OCI-LY7 (cell line): Measurements from ENCODE around the gene RMND5B. TPM values are rescaled to one million over a fixed set of nuclear protein-coding genes. Genes with fewer than 3 reads are reported as not detected.

Experiments
- BruUV-seq: library from RNA; stranded (reverse); fragments of 400-500 nt; replicated peaks from 2 replicates; lab custom pipeline; 2021; lab: Mats Ljungman, UMichigan
- CTCF ChIA-PET: fragments of 300-600 bp; sonication (Branson Sonifier 250); formaldehyde crosslinking; loops from one replicate; lab custom pipeline; 2022; ENCODE audit warnings: antibody characterized with exemption; ENCODE audit not compliant: unreplicated experiment; lab: Charles Lee
- POLR2A ChIA-PET: fragments of 300-600 bp; sonication (Branson Sonifier 250); formaldehyde crosslinking; loops from one replicate; lab custom pipeline; 2022; ENCODE audit warnings: antibody characterized with exemption; lab: Charles Lee
- DNase-seq: peaks from one replicate; pipeline ENCODE4 v3.0.0-alpha.2; 2015; ENCODE audit warnings: low spot score
- H2AFZ ChIP-seq: fragments of 200-600 bp; sonication (generic), shearing (Covaris generic); 2 replicates; pipeline ENCODE4 v1.6.1; 2014; ENCODE audit warnings: mild to moderate bottlenecking, antibody characterized with exemption, low read length, moderate library complexity
- H3K27ac ChIP-seq: fragments of 200-600 bp; sonication (generic); 2 replicates; pipeline ENCODE4 v1.5.1; 2014; ENCODE audit warnings: mixed run types, low read depth, mild to moderate bottlenecking, moderate library complexity, low read length, inconsistent platforms; ENCODE audit not compliant: poor library complexity, severe bottlenecking
- H3K36me3 ChIP-seq: fragments of 200-600 bp; sonication (generic); 2 replicates; pipeline ENCODE4 v1.6.1; 2014; ENCODE audit warnings: mild to moderate bottlenecking, antibody characterized with exemption, low read length, moderate library complexity, mixed read lengths; ENCODE audit not compliant: insufficient read depth
- H3K4me1 ChIP-seq: fragments of 200-600 bp; sonication (generic); 2 replicates; pipeline ENCODE4 v1.5.1; 2014; ENCODE audit warnings: mild to moderate bottlenecking, low read length; ENCODE audit not compliant: insufficient read depth, poor library complexity, severe bottlenecking
- H3K4me2 ChIP-seq: fragments of 200-600 bp; sonication (generic); 2 replicates; pipeline ENCODE4 v1.6.1; 2014; ENCODE audit warnings: mild to moderate bottlenecking, low read length
- H3K4me3 ChIP-seq: fragments of 200-600 bp; sonication (generic); 2 replicates; pipeline ENCODE4 v1.5.1; 2014; ENCODE audit warnings: mild to moderate bottlenecking, low read depth, low read length; ENCODE audit not compliant: poor library complexity, severe bottlenecking
- H3K79me2 ChIP-seq: fragments of 200-600 bp; sonication (generic); 2 replicates; pipeline ENCODE4 v1.6.1; 2016; ENCODE audit warnings: low read depth, mild to moderate bottlenecking, low read length, moderate library complexity, mixed read lengths; ENCODE audit not compliant: insufficient read depth
- H3K9me2 ChIP-seq: fragments of 200-600 bp; sonication (generic); 2 replicates; pipeline ENCODE4 v1.6.1; 2016; ENCODE audit warnings: mild to moderate bottlenecking, low read length, mixed read lengths; ENCODE audit not compliant: insufficient read depth
- H3K9me3 ChIP-seq: fragments of 200-600 bp; sonication (generic); 2 replicates; pipeline ENCODE4 v1.6.1; 2014; ENCODE audit warnings: mild to moderate bottlenecking, mixed run types, low read length, mixed read lengths
- H4K20me1 ChIP-seq: fragments of 200-600 bp; sonication (generic); 2 replicates; pipeline ENCODE4 v1.6.1; 2014; ENCODE audit warnings: mild to moderate bottlenecking, antibody characterized with exemption, low read length, moderate library complexity, mixed read lengths; ENCODE audit not compliant: insufficient read depth
- CTCF ChIP-seq: fragments of 200-600 bp; sonication (generic); conservative IDR thresholded peaks from 2 replicates; pipeline ENCODE4 v1.5.1; 2014; ENCODE audit warnings: mild to moderate bottlenecking, antibody characterized with exemption, low read length, moderate library complexity, mixed read lengths
- EZH2phosphoT487 ChIP-seq: fragments of 200-600 bp; sonication (generic); IDR thresholded peaks from 2 replicates; pipeline ENCODE4 v1.6.1; 2018; ENCODE audit warnings: low read depth, borderline replicate concordance, mild to moderate bottlenecking, mixed run types, antibody characterized with exemption, low read length, moderate library complexity, mixed read lengths
- intact Hi-C: fragments of 100-400 bp; cut with micrococcal nuclease; formaldehyde crosslinking; loops from one replicate; pipeline ENCODE4 v1.10.0; 2022; ENCODE audit not compliant: unreplicated experiment
- total RNA-seq, 2 experiments: library from RNA; depleted of rRNA in 1 of 2; stranded (reverse); fragments of >200 nt in 1 of 2; shearing (Covaris generic) in 1 of 2; gene quantifications; 2 replicates each; pipeline ENCODE4 v1.2.3, GENCODE V29; 2014 to 2022

The RMND5B gene
- total RNA-seq, 2 experiments from 2014 or later: 63.2 to 68.3 TPM

GRCh38 chr5:178117923-178118701 is 12.7 kb upstream of the RMND5B start:
- Histone ChIP-seq H3K27ac (peak overlapping the region; percentile 90), H3K9me3 (no peaks in the 10 kb centered on the region), H4K20me1 (no peaks in the 10 kb centered on the region), H3K79me2 (peaks cover 67% of the 10 kb centered on the region), H2AFZ (no peak overlapping the region), H3K36me3 (peaks cover 52% of the 10 kb centered on the region), H3K4me1 (peaks cover 81% of the 10 kb centered on the region), H3K4me3 (peak overlapping the region; percentile 95), H3K9me2 (no peaks in the 10 kb centered on the region), H3K4me2 (peak overlapping the region; percentile 92)
- ChIA-PET POLR2A (interaction anchor here (0.5 to 1.4 kb wide), 7 partner anchors 12 to 1637 kb away, joined by 3 to 6 read pairs (median 3); no protein-coding TSS in a partner anchor), CTCF (interaction anchor here (0.6 kb wide), 2 partner anchors 26 to 590 kb away, joined by 5 read pairs; no protein-coding TSS in a partner anchor)
- BruUV-seq: no TSS peak
- TF ChIP-seq CTCF (no peak), EZH2phosphoT487 (no peak)
- peak; percentile 82 for DNase-seq
- intact Hi-C loops: loop anchor here (10.0 kb wide), 2 partner anchors 613 to 1687 kb away; partner anchors contain the start of genes DOK3 and MGAT4B

DNA sequence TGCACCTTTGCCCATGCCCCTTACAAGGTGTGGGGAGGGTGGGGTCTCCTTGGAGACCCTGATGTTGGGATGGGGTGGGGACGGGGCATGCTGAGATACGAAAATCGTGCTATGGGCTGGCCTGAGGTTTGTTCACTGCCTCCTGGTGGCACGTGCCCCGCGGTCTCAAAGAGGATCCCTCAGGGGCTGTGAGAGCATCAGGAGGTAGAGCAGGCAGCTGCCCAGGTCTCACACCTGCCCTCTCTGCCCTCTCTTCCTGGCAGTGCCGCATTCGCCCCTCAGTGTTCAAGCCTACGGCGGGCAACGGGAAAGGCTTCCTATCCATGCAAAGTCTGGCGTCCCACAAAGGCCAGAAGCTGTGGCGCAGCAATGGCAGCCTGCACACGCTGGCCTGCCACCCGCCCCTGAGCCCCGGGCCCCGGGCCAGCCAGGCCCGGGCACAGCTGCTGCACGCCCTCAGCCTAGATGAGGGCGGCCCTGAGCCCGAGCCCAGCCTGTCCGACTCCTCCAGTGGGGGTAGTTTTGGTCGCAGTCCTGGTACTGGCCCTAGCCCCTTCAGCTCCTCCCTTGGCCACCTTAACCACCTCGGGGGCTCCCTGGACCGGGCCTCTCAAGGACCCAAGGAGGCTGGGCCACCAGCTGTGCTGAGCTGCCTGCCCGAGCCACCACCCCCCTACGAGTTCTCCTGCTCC is 10.8 kb upstream of the RMND5B start:
- intact Hi-C loops: loop anchor here (2.0 to 10.0 kb wide), 3 partner anchors 43 to 1685 kb away; partner anchors contain the start of genes DOK3 and MGAT4B
- H3K27ac ChIP-seq: peak overlapping the region; percentile 90
- H3K79me2 ChIP-seq: peaks cover 54% of the 10 kb centered on the region
- H4K20me1 ChIP-seq: no peaks in the 10 kb centered on the region
- H2AFZ ChIP-seq: no peak overlapping the region
- H3K4me3 ChIP-seq: peak overlapping the region; percentile 22
- no TSS peak for BruUV-seq
- CTCF ChIA-PET: interaction anchor here (0.6 to 3.1 kb wide), 3 partner anchors 34 to 613 kb away, joined by 3 to 17 read pairs (median 9); partner anchors contain the start of gene NHP2
- H3K4me2 ChIP-seq: peak overlapping the region; percentile 92
- H3K4me1 ChIP-seq: peaks cover 90% of the 10 kb centered on the region
- POLR2A ChIA-PET: interaction anchor here (0.6 to 2.3 kb wide), 7 partner anchors 10 to 1608 kb away, joined by 3 to 13 read pairs (median 5); partner anchors contain the start of gene HNRNPAB
- no peaks in the 10 kb centered on the region for H3K9me2 ChIP-seq
- H3K9me3 ChIP-seq: no peaks in the 10 kb centered on the region
- TF ChIP-seq CTCF (peak; percentile 32; the same call in 1 of the 2 replicates), EZH2phosphoT487 (no peak)
- DNase-seq: peak; percentile 20
- peaks cover 59% of the 10 kb centered on the region for H3K36me3 ChIP-seq
